GM21390 (cell line): ENCODE measurements around the gene MOGAT3.
"Not testable (repeated sequence)": the region's sequence is repeated elsewhere in the genome, so short reads cannot be mapped to it uniquely, and the experiment has no call there.

Experiments used
- ATAC-seq: cut with Tn5 transposase; IDR thresholded peaks from one replicate; pipeline ENCODE4 v1.9.1; 2021; ENCODE audit not compliant: unreplicated experiment

The MOGAT3 gene

DNA sequence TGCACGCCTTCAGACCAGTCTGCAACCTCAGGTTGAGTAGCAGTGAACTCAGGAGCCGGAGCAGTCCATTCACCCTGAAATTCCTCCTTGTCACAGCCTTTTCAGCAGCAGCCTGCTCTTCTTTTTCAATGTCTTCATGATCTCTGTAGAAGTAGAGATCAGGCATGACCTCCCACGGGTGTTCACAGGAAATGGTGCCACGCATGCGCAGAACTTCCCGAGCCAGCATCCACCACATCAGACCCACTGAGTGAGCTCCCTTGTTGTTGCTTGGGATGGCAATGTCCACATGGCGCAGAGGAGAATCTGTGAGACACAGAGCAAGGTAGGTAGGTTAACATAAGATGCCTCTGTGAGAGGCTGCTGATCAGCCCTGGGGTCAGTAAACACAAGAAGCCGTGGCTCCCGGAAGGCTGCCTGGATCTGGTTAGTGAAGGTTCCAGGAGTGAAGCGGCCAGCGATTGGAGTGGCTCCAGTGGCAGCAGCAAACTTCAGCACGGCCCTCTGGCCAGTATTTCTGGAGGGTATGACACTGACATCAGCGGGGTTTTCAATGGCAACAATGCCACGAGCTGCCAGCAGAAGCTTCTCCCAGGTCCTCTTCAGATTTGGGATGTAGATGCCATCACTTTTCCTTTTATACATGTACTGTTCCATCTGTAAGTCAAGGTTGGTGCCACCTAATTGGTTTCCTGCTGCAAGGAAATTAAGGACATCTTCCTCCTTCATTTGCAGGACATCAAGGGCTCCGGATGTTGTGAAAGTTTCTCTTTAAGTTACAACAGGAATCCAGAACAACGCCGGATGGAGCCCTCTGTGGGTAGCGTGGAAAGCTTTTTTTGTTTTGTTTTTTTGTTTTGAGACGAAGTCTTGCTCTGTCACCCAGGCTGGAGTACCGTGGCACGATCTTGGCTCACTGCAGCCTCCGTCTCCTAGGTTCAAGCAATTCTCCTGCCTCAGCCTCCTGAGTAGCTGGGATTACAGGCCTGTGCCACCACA is 3.2 kb upstream of the MOGAT3 start:
- not testable (repeated sequence) for ATAC-seq

GRCh38 chr7:101202603-101202918 is 1.7 kb upstream of the MOGAT3 start:
- ATAC-seq = no peak

- ATAC-seq = no peak
Observed at GRCh38 chr7:101201695-101202602, 1.1 kb upstream of the MOGAT3 start.

DNA sequence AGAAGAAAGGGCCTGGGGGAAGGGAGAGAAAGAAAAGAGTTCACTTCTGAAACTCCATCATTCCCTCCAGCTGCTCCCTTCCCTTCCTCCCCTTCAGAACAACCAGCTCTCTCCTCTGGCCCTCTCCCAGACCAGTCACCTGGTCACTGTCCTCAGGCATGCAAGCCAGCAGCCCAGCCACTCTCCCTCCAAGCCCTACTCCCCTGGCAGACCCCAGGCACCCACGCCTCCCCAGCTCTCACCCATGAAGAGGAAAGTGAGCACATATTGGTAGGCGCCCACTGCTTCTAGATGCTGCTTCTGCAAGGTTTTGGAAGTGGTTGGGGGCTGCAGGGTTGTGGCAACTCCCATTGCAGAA is 353 bp downstream of the MOGAT3 start:
- ATAC-seq = no peak

DNA sequence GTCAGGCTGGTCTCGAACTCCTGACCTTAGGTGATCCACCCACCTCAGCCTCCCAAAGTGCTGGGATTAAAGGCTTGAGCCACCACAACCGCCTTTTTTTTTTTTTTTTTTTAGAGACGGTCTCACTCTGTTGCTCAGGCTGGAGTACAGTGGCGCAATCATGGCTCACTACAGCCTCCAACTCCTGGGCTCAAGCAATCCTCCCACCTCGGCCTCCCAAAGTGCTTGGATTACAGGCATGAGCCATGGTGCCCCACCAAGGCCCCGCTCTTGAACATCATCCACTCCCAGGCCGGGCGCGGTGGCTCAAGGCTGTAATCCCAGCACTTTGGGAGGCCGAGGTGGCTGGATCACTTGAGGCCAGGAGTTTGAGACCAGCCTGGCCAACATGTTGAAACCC is 1.3 kb downstream of the MOGAT3 start:
- ATAC-seq = not testable (repeated sequence)

- ATAC-seq = no peak
Observed at GRCh38 chr7:101198476-101198875, 2.4 kb downstream of the MOGAT3 start.

- no peak for ATAC-seq
Observed at GRCh38 chr7:101197991-101198390, 2.8 kb downstream of the MOGAT3 start.

- ATAC-seq = no peak
Observed at GRCh38 chr7:101195884-101196283, 5.0 kb downstream of the MOGAT3 start.

- ATAC-seq = no peak
Observed at GRCh38 chr7:101189109-101189508, 11.7 kb downstream of the MOGAT3 start.

DNA sequence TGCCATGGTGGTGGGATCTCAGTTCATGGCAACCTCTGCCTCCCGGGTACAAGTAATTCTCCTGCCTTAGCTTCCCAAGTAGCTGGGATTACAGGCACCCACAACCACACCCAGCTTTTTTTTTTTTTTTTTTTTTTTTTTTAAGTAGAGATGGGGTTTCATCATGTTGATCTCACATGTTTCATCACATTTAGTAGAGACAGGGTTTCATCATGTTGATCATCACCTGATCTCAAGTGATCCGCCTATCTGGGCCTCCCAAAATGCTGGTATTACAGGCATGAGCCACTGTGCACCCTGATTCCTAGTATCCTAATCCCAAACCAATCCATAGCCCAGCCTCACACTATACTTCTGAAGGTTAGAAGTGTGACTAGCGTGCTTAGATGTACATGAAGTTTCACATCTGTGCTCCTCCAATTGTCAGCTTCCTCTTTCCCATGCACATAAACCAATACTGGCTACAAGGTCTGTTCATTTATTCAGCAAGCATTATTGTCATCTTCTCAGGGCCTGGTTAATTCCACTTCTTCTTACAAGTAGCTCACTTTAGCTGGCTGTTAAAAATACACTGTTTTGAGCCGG is 13.9 kb downstream of the MOGAT3 start:
- ATAC-seq = no peak

- no peak for ATAC-seq
Observed at GRCh38 chr7:101186194-101186593, 14.6 kb downstream of the MOGAT3 start.

- no peak for ATAC-seq
Observed at GRCh38 chr7:101185258-101185839, 15.5 kb downstream of the MOGAT3 start.

GRCh38 chr7:101180130-101180755 is 20.6 kb downstream of the MOGAT3 start, which contains the start of gene NAT16:
NAT16 (minus strand) TSS chr7:101180293; CDS start chr7:101174807, 5,486 bp downstream.
- ATAC-seq = no peak

GRCh38 chr7:101179713-101180112 is 21.1 kb downstream of the MOGAT3 start:
- no peak for ATAC-seq

DNA sequence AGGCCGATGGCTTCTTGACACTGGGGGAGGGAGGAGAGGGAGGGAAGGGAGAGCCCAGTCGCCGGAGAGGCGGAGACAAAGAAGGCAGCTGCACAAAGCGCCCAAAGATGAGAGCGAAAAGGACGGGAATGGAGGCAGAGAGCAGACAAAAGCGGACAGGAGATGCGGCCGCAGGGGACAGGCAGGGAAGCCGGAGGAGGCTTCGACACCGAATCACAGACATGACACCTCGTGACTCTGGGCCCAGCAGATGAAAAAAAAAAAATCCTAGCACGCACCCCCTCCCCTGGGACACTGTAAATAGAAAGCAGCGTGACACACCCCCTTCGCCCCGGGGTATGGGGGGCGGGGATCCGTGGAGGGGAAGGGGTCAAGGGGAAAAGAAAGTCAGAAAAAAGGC is 21.7 kb downstream of the MOGAT3 start:
- no peak for ATAC-seq

DNA sequence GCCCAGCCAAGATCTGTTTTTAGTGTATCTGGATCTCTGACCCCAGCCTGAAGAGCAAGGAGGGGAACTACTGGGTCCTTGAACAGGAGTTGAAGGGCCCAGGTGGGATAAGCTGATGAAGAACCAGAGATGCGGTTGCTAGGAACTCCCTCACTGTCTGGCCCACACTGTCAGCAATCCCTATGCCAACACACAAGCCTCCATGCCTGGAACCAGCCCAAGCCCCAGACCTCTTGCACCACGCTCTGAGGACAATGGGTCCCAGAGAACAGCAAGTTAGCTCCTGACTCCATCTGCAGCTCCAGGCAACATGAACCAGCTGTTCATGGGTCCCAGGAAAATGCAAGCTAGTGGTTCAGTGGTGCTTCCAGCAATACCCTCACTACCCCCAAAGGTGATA is 23.2 kb downstream of the MOGAT3 start:
- no peak for ATAC-seq

- ATAC-seq = no peak
Observed at GRCh38 chr7:101175664-101176063, 25.2 kb downstream of the MOGAT3 start.

GRCh38 chr7:101174322-101174854 is 26.4 kb downstream of the MOGAT3 start:
- ATAC-seq = no peak

DNA sequence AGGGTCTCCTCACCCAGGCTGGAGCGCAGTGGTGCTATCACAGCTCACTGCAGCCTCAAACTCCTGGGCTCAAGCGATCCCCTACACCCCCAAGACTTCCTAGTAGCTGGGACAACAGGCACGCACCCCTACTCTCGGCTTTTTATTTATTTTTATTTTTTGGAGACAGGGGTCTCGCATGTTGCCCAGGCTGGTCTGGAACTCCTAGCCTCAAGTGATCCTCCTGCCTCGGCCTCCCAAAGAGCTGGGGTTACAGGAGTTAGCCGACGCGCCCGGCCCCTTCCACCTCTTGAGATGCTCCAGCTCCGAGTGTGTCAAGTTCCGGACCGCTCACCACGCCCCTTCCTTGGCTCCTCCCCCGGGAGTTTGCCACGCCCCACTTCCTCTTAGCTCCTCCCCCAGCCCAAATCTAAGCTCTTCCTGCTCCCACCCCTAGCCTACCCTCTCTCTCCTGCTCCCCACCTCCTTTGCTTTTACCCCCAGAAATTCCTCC is 27.0 kb downstream of the MOGAT3 start:
- ATAC-seq = no peak
